Measurements from ENCODE around the gene C1orf226. TPM values are rescaled to one million over a fixed set of nuclear protein-coding genes. Genes with fewer than 3 reads are reported as not detected.

Gene C1orf226
- total RNA-seq, 2 experiments from 2014 or later, result not detected

DNA sequence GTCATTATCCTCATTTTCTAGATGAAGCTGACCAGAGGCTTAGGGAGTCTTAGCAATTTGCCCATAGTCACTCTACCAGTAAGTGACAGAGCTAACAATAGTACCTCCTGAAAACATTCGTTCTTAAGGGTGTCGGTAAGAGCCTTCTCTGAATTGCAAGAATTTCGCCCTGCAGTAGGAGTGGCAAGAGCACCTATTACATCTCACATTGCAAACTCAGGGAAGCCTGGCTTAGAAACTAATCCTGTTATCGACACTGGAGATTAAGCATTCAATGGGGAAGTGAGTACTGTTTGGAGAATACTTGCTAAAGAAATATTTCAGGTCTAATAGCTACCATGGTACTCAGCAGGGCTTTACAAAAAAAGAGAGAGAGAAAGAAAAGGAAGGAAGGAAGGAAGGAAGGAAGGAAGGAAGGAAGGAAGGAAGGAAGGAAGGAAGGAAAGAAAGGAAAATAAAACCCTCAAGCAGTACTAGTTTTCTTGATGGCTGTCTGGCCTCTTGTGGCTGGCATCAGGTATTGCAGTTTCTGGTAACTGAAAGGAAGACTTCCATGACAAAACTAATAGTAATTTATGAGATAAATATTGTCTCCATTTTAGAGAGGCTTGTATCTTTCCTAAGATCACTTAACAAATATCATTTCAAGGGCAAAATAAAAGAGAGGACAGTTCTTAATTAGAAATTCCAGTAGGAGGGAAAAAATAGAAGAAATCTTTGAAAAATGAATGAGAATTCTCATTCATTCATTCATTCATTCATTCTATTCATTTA lies 10.4 kb downstream of the C1orf226 start:
- H3K4me3 Mint-ChIP-seq, result no peak overlapping the region
- peaks cover 36% of the 10 kb centered on the region for H3K27me3 Mint-ChIP-seq
- DNase-seq (no peak), ATAC-seq (no peak)
- no peaks in the 10 kb centered on the region for H3K9me3 Mint-ChIP-seq (ENCODE audit: low read depth)
- CTCF ChIA-PET, result interaction anchor here (0.6 to 2.4 kb wide), 5 partner anchors 10 to 518 kb away, joined by 3 to 7 read pairs (median 4); partner anchors contain the start of gene C1orf226
- H3K36me3 Mint-ChIP-seq, result no peaks in the 10 kb centered on the region
- no peak overlapping the region for H3K27ac Mint-ChIP-seq
- H3K4me1 Mint-ChIP-seq, result no peaks in the 10 kb centered on the region

GRCh38 chr1:162396201-162396906 lies 14.8 kb downstream of the C1orf226 start:
- H3K36me3 Mint-ChIP-seq, result no peaks in the 10 kb centered on the region
- ATAC-seq, result no peak
- no peak overlapping the region for H3K4me3 Mint-ChIP-seq
- no peaks in the 10 kb centered on the region for H3K4me1 Mint-ChIP-seq
- H3K27ac Mint-ChIP-seq, result no peak overlapping the region
- CTCF ChIA-PET, result no interaction called here
- DNase-seq, result no peak
- peaks cover 45% of the 10 kb centered on the region for H3K27me3 Mint-ChIP-seq
- H3K9me3 Mint-ChIP-seq (ENCODE audit: low read depth), result no peaks in the 10 kb centered on the region

DNA sequence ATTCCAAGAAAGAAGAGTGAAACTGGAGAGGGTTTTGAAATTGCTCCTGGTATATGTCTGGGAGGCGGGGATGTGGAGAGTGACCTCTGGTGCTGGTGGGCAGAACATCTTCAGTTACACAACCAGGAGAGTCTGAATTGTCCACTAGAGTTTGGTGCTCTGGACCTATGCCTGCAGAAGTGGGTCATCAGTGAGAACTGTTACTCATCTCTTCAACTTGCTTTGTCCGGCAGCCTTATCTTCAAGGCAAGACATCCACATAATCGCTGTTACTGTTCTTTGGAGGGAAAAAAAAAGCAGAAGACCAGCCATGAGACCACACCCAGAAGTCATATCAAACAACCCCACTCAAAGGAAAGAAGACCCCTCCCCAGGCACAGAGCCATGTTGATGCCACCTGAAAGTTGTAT lies 15.5 kb downstream of the C1orf226 start:
- H3K4me3 Mint-ChIP-seq, result no peak overlapping the region
- ATAC-seq (no peak), DNase-seq (no peak)
- H3K4me1 Mint-ChIP-seq, result no peaks in the 10 kb centered on the region
- H3K27ac Mint-ChIP-seq, result no peak overlapping the region
- peaks cover 43% of the 10 kb centered on the region for H3K27me3 Mint-ChIP-seq
- H3K9me3 Mint-ChIP-seq (ENCODE audit: low read depth), result no peaks in the 10 kb centered on the region
- H3K36me3 Mint-ChIP-seq, result no peaks in the 10 kb centered on the region
- CTCF ChIA-PET, result no interaction called here

DNA sequence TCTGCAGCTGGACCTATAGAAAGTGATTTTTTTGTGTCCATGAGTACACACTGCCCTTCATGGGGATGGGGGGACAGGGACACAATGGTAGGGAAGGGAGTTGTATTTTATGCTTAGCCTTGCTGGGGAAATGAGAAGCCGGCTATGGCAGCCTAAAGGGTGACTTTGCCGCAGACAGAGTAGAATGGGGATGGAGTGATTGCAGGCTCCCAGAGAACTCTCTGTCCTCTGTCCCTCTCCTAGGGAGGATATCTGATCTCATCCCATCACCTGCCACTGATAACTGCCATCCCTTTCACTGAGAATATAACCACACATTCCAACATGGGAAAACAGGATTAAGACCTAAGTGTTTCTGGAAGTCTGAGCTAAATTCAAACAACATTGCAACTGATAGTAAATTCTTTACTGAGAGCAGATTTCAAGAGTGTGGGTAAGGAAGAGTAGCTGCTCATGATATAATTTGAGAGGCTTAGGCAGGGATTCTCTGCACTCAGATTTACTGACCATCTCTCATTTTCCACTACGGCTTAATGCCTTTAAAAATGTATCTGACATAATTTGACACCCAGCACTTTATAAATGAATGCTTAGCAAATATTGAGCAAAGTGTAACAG lies 16.5 kb downstream of the C1orf226 start:
- Mint-ChIP-seq H3K27me3 (peaks cover 41% of the 10 kb centered on the region), H3K9me3 (ENCODE audit: low read depth) (no peaks in the 10 kb centered on the region), H3K36me3 (no peaks in the 10 kb centered on the region), H3K27ac (no peak overlapping the region), H3K4me3 (no peak overlapping the region), H3K4me1 (no peaks in the 10 kb centered on the region)
- CTCF ChIA-PET, result no interaction called here
- no peak for DNase-seq
- ATAC-seq, result no peak

- Mint-ChIP-seq H3K36me3 (no peaks in the 10 kb centered on the region), H3K27me3 (peaks cover 37% of the 10 kb centered on the region), H3K9me3 (ENCODE audit: low read depth) (no peaks in the 10 kb centered on the region), H3K27ac (no peak overlapping the region), H3K4me3 (no peak overlapping the region), H3K4me1 (no peaks in the 10 kb centered on the region)
- DNase-seq, result no peak
- CTCF ChIA-PET, result no interaction called here
- no peak for ATAC-seq
Measured at GRCh38 chr1:162398999-162399580, 17.6 kb downstream of the C1orf226 start.

DNA sequence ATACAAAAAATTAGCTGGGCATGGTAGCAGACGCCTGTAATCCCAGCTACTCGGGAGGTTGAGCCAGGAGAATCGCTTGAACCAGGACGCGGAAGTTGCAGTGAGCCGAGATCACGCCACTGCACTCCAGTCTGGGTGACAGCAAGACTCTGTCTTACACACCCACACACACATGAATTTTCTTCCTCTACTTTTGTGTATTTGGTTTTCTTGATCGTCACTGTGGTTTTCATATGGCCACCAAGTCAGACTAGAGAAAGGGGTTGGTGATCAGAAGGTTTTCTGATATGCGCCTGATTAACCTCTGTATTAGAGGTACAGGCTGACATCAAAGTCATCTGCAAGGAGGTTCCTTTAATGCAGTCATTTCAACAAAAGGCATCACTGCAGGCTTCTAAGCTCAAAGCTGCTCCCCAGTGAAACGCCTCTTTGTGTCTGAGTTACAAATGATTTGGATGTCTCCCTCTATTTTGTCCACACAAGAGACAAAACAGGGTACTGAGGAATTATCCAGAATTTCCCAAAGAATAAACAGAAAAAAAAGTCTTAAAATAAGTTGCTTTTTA lies 19.3 kb downstream of the C1orf226 start:
- no peak for ATAC-seq
- no peak for DNase-seq
- Mint-ChIP-seq H3K9me3 (ENCODE audit: low read depth) (no peaks in the 10 kb centered on the region), H3K27me3 (peaks cover 43% of the 10 kb centered on the region), H3K4me3 (no peak overlapping the region), H3K36me3 (no peaks in the 10 kb centered on the region), H3K4me1 (no peaks in the 10 kb centered on the region), H3K27ac (no peak overlapping the region)
- CTCF ChIA-PET, result no interaction called here

DNA sequence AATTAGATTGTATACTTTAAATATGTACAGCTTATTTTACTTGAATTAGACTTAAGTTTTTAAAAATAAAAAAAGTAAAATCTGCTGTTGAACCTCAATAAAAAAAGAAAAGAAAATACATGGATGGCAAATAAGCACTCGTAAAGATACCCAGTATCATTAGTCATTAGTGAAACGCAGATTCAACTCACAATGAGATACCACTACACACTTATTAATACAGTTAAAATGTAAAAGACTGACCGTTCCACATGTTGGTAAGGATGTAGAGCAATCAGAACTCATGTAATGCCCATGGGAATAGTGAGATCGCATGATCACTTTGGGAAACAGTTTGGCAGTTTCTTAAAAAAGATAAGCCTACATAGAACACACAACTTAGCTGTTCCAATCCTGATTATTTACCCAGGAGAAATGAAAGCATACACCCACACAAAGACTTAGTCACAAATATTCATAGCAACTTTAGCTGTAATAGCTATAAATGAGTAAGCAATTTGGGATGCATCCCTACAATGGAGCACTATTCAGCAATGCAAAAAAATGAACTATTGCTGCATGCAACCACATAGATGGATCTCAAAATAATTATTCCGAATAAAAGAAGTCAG lies 23.1 kb downstream of the C1orf226 start:
- H3K9me3 Mint-ChIP-seq (ENCODE audit: low read depth), result no peaks in the 10 kb centered on the region
- no peaks in the 10 kb centered on the region for H3K4me1 Mint-ChIP-seq
- ATAC-seq (no peak), DNase-seq (no peak)
- no peak overlapping the region for H3K4me3 Mint-ChIP-seq
- CTCF ChIA-PET, result no interaction called here
- H3K36me3 Mint-ChIP-seq, result no peaks in the 10 kb centered on the region
- peaks cover 13% of the 10 kb centered on the region for H3K27me3 Mint-ChIP-seq
- H3K27ac Mint-ChIP-seq, result no peak overlapping the region

DNA sequence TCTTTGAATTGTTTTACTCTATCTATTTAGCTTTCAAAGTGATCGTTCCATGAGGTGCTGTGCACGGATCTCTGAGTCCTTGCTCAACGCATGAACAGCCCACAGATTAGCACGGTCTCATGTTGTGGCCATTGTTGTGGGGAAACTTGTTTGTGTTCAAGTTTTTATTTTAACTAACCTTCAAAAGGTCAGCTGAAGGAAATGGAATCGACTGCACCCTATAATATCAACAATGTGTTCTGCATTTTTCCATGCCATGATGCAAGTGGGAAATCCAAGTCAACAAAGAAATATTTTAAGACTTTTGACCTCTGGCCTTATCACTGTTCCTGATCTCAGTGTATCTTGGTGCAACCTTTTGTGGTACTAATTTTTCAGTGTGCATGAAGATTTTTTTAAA lies 24.3 kb downstream of the C1orf226 start:
- ATAC-seq (no peak), DNase-seq (no peak)
- H3K4me1 Mint-ChIP-seq, result no peaks in the 10 kb centered on the region
- peaks cover 13% of the 10 kb centered on the region for H3K27me3 Mint-ChIP-seq
- CTCF ChIA-PET, result no interaction called here
- no peaks in the 10 kb centered on the region for H3K9me3 Mint-ChIP-seq (ENCODE audit: low read depth)
- H3K27ac Mint-ChIP-seq, result no peak overlapping the region
- H3K4me3 Mint-ChIP-seq, result no peak overlapping the region
- no peaks in the 10 kb centered on the region for H3K36me3 Mint-ChIP-seq

- ATAC-seq (no peak), DNase-seq (no peak)
- Mint-ChIP-seq H3K4me1 (no peaks in the 10 kb centered on the region), H3K27ac (no peak overlapping the region), H3K27me3 (peaks cover 12% of the 10 kb centered on the region), H3K4me3 (no peak overlapping the region), H3K36me3 (no peaks in the 10 kb centered on the region), H3K9me3 (ENCODE audit: low read depth) (no peaks in the 10 kb centered on the region)
- CTCF ChIA-PET, result no interaction called here
Measured at GRCh38 chr1:162406811-162407210, 25.3 kb downstream of the C1orf226 start.

DNA sequence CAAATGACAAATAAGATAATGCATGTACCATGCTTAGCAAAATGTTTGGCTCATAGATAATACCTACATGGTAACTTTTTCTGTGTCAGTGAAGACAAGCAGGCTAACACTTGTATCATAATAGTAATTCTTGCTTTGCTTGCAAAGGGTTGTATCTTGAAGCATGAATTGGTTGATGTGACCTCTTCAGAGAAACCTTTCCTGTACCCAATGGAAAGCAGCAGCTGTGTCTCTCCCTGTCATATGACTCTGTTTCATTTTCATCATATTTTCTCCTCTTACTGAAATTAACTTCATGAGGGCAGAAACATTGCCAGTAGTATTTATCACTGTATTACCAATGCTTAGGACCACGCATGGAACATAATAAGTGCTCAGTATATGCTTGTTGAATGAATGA lies 26.0 kb downstream of the C1orf226 start:
- CTCF ChIA-PET, result no interaction called here
- peaks cover 12% of the 10 kb centered on the region for H3K27me3 Mint-ChIP-seq
- no peak for ATAC-seq
- no peaks in the 10 kb centered on the region for H3K36me3 Mint-ChIP-seq
- no peaks in the 10 kb centered on the region for H3K9me3 Mint-ChIP-seq (ENCODE audit: low read depth)
- no peaks in the 10 kb centered on the region for H3K4me1 Mint-ChIP-seq
- H3K27ac Mint-ChIP-seq, result no peak overlapping the region
- no peak for DNase-seq
- H3K4me3 Mint-ChIP-seq, result no peak overlapping the region

DNA sequence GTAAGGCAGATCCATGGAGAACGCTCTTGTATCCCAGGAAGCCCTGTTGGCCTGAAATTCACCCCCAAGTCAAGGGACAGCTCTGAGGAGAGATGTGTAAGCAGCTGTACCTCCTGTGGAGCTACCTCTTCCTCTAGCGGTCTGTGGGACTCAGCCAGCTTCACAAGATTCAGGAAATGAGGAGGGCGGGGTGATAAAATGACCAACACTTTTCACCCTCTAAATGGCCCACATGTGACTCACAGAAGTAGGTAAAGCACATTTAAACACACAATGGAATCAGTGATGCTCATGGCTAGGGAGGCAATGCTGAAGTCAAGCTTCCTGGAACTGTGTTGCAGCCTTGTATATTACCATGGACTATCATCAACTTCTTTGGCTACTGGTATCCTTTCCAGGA lies 30.5 kb downstream of the C1orf226 start, which contains the start of gene SH2D1B:
Gene SH2D1B (minus strand): TSS at position 135 of the 400 bp plus-strand sequence. CDS start 120 bp downstream, at position 15.
- Mint-ChIP-seq H3K36me3 (no peaks in the 10 kb centered on the region), H3K27ac (no peak within 1 kb of the TSS), H3K4me1 (no peaks in the 10 kb centered on the region), H3K27me3 (peaks cover 13% of the 10 kb centered on the region), H3K4me3 (no peak within 1 kb of the TSS), H3K9me3 (ENCODE audit: low read depth) (no peaks in the 10 kb centered on the region)
- ATAC-seq, result no peak
- no peak for DNase-seq
- CTCF ChIA-PET, result no interaction called here

GRCh38 chr1:162416215-162416614 lies 34.7 kb downstream of the C1orf226 start:
- H3K9me3 Mint-ChIP-seq (ENCODE audit: low read depth), result no peaks in the 10 kb centered on the region
- DNase-seq, result no peak
- ATAC-seq, result no peak
- CTCF ChIA-PET, result no interaction called here
- H3K27me3 Mint-ChIP-seq, result peaks cover 14% of the 10 kb centered on the region
- H3K4me1 Mint-ChIP-seq, result no peaks in the 10 kb centered on the region
- no peak overlapping the region for H3K27ac Mint-ChIP-seq
- no peaks in the 10 kb centered on the region for H3K36me3 Mint-ChIP-seq
- H3K4me3 Mint-ChIP-seq, result no peak overlapping the region

GRCh38 chr1:162416909-162417308 lies 35.4 kb downstream of the C1orf226 start:
- peaks cover 18% of the 10 kb centered on the region for H3K27me3 Mint-ChIP-seq
- H3K9me3 Mint-ChIP-seq (ENCODE audit: low read depth), result no peaks in the 10 kb centered on the region
- no peaks in the 10 kb centered on the region for H3K36me3 Mint-ChIP-seq

More at GRCh38 chr1:162416909-162417308, 35.4 kb downstream of the C1orf226 start:
- DNase-seq (no peak), ATAC-seq (no peak)
- no peak overlapping the region for H3K4me3 Mint-ChIP-seq
- CTCF ChIA-PET, result no interaction called here
- H3K27ac Mint-ChIP-seq, result no peak overlapping the region
- H3K4me1 Mint-ChIP-seq, result peaks cover 2% of the 10 kb centered on the region

Measured in activated CD8-positive, alpha-beta memory T cell treated with anti-CD3 and anti-CD28 coated beads, Interleukin-2, amount 10 ng/mL, durations not matched to agents 7 days and 5 days (primary cell).